K562 (cell line): Measurements from ENCODE around the gene SMC3. TPM values are rescaled to one million over a fixed set of nuclear protein-coding genes. Genes with fewer than 3 reads are reported as not detected.

ENCODE experiments used
- ATAC-seq: fragments of 200-7000 bp; cut with Tn5 transposase; 3 replicates; pipeline ENCODE4 v1.9.1; 2020; ENCODE audit warnings: moderate library complexity
- BruUV-seq: library from RNA; stranded (reverse); fragments of 400-500 nt; replicated peaks from 2 replicates; lab custom pipeline; 2021; lab: Mats Ljungman, UMichigan
- CTCF ChIA-PET: fragments of 300-600 bp; formaldehyde crosslinking; extraction: SDS; loops from one replicate; lab custom pipeline; 2021; ENCODE audit warnings: low intra/inter-chr PET ratio; lab: Yijun Ruan, JAX
- POLR2A ChIA-PET: fragments of 300-600, 350-650 bp; sonication (Branson Sonifier 250); formaldehyde crosslinking; extraction: SDS; loops from one replicate; lab custom pipeline; 2021; ENCODE audit warnings: antibody characterized with exemption, inconsistent platforms; lab: Yijun Ruan, JAX
- DNase-seq, 4 experiments: peaks; one replicate each; pipeline versions ENCODE4 v3.0.0 to v3.0.0-alpha.2; 2011 to 2018; ENCODE audit warnings: low spot score in 3 of 4, mixed read lengths in 3 of 4; ENCODE audit errors: extremely low read depth in 1 of 4
- FAIRE-seq: peaks from 2 replicates; lab custom pipeline; 2011; peaks lifted over from hg19 to GRCh38; lab: Jason Lieb, UNC
- H2AFZ ChIP-seq: 2 replicates; pipeline ENCODE4 v1.6.0; 2011; ENCODE audit warnings: low read depth, low read length, control low read depth, inconsistent platforms
- H3K27ac ChIP-seq: fragments of 200-600 bp; 3 replicates; pipeline ENCODE4 v1.8.0; 2011; ENCODE audit warnings: low read depth, mild to moderate bottlenecking, control low read depth, inconsistent platforms, low read length, moderate library complexity, mixed read lengths; ENCODE audit errors: extremely low read depth
- H3K27me3 ChIP-seq, 2 experiments: fragments of 300-600 bp in 1 of 2; 2 replicates in 1 of 2; 3 replicates in 1 of 2; pipeline versions ENCODE4 v1.6.0 to v1.8.0; 2011; ENCODE audit warnings: inconsistent platforms in 2 of 2, low read length in 2 of 2, mild to moderate bottlenecking in 1 of 2, mixed read lengths in 1 of 2, moderate library complexity in 1 of 2; ENCODE audit not compliant: control insufficient read depth in 2 of 2, insufficient read depth in 2 of 2
- H3K36me3 ChIP-seq: fragments of 300-600 bp; 3 replicates; pipeline ENCODE4 v1.8.0; 2011; ENCODE audit warnings: mild to moderate bottlenecking, low read length, inconsistent platforms; ENCODE audit not compliant: control insufficient read depth, insufficient read depth
- H3K4me1 ChIP-seq, 2 experiments: fragments of 200-600 bp in 1 of 2; replicated peaks in 1 of 2; 2 replicates in 1 of 2; 3 replicates in 1 of 2; pipeline versions ENCODE4 v1.5.1 to v1.8.0; 2011; ENCODE audit warnings: inconsistent platforms in 2 of 2, low read length in 2 of 2, mild to moderate bottlenecking in 1 of 2, mixed read lengths in 1 of 2, moderate library complexity in 1 of 2; ENCODE audit not compliant: control insufficient read depth in 2 of 2, insufficient read depth in 2 of 2
- H3K4me2 ChIP-seq: 2 replicates; pipeline ENCODE4 v1.6.1; 2011; ENCODE audit warnings: low read length, control low read depth, inconsistent platforms, mixed read lengths; ENCODE audit not compliant: insufficient read depth
- H3K4me3 ChIP-seq: fragments of 200-600 bp; sonication (generic), shearing (Covaris generic); 2 replicates; pipeline ENCODE4 v1.5.1; 2016; ENCODE audit warnings: control low read depth, inconsistent platforms
- H3K79me2 ChIP-seq: fragments of 200-600 bp; 3 replicates; pipeline ENCODE4 v1.8.0; 2011; ENCODE audit warnings: low read length, inconsistent platforms; ENCODE audit not compliant: control insufficient read depth, insufficient read depth
- H3K9ac ChIP-seq, 2 experiments: 2 replicates each; pipeline versions ENCODE4 v1.6.0 to v1.6.1; 2011; ENCODE audit warnings: low read depth in 2 of 2, low read length in 2 of 2, control low read depth in 1 of 2, inconsistent platforms in 1 of 2, mild to moderate bottlenecking in 1 of 2, mixed read lengths in 1 of 2; ENCODE audit not compliant: insufficient read depth in 1 of 2
- H3K9me1 ChIP-seq: one replicate; pipeline ENCODE4 v1.6.0; 2011; ENCODE audit warnings: inconsistent platforms, mild to moderate bottlenecking, low read length, moderate library complexity; ENCODE audit not compliant: control insufficient read depth, insufficient read depth
- H3K9me3 ChIP-seq: replicated peaks from 2 replicates; pipeline ENCODE4 v1.5.1; 2011; ENCODE audit warnings: low read depth, low read length, inconsistent platforms; ENCODE audit not compliant: control insufficient read depth, insufficient read depth
- H4K20me1 ChIP-seq: replicated peaks from 2 replicates; pipeline ENCODE4 v1.6.1; 2011; ENCODE audit warnings: low read length, inconsistent platforms, mixed read lengths; ENCODE audit not compliant: control insufficient read depth, insufficient read depth
- CEBPB ChIP-seq: fragments of 450-650 bp; IDR thresholded peaks from 2 replicates; pipeline ENCODE4 v1.6.1; 2016; ENCODE audit warnings: missing genetic modification characterization, missing compliant biosample characterization
- HDAC1 ChIP-seq, 2 experiments: fragments of 450-650 bp; IDR thresholded peaks; 2 replicates each; pipeline ENCODE4 v1.6.1; 2016 to 2017; ENCODE audit warnings: inconsistent platforms in 1 of 2, mild to moderate bottlenecking in 1 of 2, moderate library complexity in 1 of 2
- MXI1 ChIP-seq: IDR thresholded peaks from 2 replicates; pipeline ENCODE4 v1.6.1; 2011; ENCODE audit warnings: low read depth, mild to moderate bottlenecking, improper control_type of control experiment, low read length
- NR2C1 ChIP-seq, 2 experiments: fragments of 450-650 bp; IDR thresholded peaks; 2 replicates each; pipeline ENCODE4 v1.6.1; 2017; ENCODE audit warnings: mild to moderate bottlenecking in 2 of 2, antibody characterized with exemption in 1 of 2, inconsistent platforms in 1 of 2, missing compliant biosample characterization in 1 of 2, missing genetic modification characterization in 1 of 2
- RCOR1 ChIP-seq, 2 experiments: IDR thresholded peaks; 2 replicates each; pipeline ENCODE4 v1.6.1; 2012; ENCODE audit warnings: low read depth in 2 of 2, low read length in 2 of 2, borderline replicate concordance in 1 of 2, improper control_type of control experiment in 1 of 2
- ZNF778 ChIP-seq: fragments of 450-650 bp; formaldehyde crosslinking; IDR thresholded peaks from 2 replicates; pipeline ENCODE4 v1.4.0; 2020; ENCODE audit warnings: mild to moderate bottlenecking, moderate library complexity
- WGBS: fragments of 100-300 bp; shearing (Covaris generic); methylation state at CpG from one replicate; pipeline ENCODE4 v1.1.6; 2016; ENCODE audit warnings: low coverage, mixed read lengths; ENCODE audit not compliant: insufficient coverage; ENCODE audit errors: missing lambda C conversion rate; 5-methylcytosine and 5-hydroxymethylcytosine counted together
- in situ Hi-C: fragments of 300-500 bp; cut with MboI; formaldehyde crosslinking; loops from 4 replicates; pipeline ENCODE4 v1.15.0; 2018; ENCODE audit warnings: inconsistent platforms, mixed read lengths
- intact Hi-C: fragments of 100-400 bp; cut with micrococcal nuclease; formaldehyde crosslinking; loops from 2 replicates; pipeline ENCODE4 v1.14.2; 2022
- polyA plus RNA-seq, 8 experiments: library from polyadenylated mRNA; depleted of rRNA in 4 of 8; stranded (reverse) in 5 of 8; unstranded in 3 of 8; fragments of >200 nt; fragmentation: Nextera tagmentation in 2 of 8; fragmentation: Illumina TruSeq in 1 of 8; extraction: Ambion mirVana in 2 of 8; extraction: Trizol in 1 of 8; gene quantifications; 2 replicates each; pipeline versions ENCODE4 v1.2.1 to v1.2.3, GENCODE V29; 2011 to 2014; ENCODE audit warnings: inconsistent platforms in 1 of 8, missing spikeins in 1 of 8
- total RNA-seq, 7 experiments: library from RNA; depleted of rRNA in 6 of 7; stranded (reverse); fragments of >200 nt in 6 of 7; fragmentation: Illumina TruSeq in 2 of 7; extraction: Trizol in 2 of 7; gene quantifications; 2 replicates each; pipeline versions ENCODE4 v1.2.1 to v1.2.3, GENCODE V29; 2011 to 2021; ENCODE audit warnings: low replicate concordance in 1 of 7
- TF ChIP-seq, protein P1 (sequence below): fragments of 450-650 bp; IDR thresholded peaks from 2 replicates; pipeline ENCODE4 v1.6.1; 2016; ENCODE audit warnings: borderline replicate concordance
- TF ChIP-seq, protein P2 (sequence below): fragments of 450-650 bp; formaldehyde crosslinking; IDR thresholded peaks from 2 replicates; pipeline ENCODE4 v1.4.0; 2020; ENCODE audit warnings: mild to moderate bottlenecking, mixed read lengths

The SMC3 gene
- total and polyA plus RNA-seq, 9 of the 15 experiments (the other 6 are each of a cell fraction or from before 2014, with no cell fraction given) = 21.3 to 62.6 (median 39.3) TPM

DNA sequence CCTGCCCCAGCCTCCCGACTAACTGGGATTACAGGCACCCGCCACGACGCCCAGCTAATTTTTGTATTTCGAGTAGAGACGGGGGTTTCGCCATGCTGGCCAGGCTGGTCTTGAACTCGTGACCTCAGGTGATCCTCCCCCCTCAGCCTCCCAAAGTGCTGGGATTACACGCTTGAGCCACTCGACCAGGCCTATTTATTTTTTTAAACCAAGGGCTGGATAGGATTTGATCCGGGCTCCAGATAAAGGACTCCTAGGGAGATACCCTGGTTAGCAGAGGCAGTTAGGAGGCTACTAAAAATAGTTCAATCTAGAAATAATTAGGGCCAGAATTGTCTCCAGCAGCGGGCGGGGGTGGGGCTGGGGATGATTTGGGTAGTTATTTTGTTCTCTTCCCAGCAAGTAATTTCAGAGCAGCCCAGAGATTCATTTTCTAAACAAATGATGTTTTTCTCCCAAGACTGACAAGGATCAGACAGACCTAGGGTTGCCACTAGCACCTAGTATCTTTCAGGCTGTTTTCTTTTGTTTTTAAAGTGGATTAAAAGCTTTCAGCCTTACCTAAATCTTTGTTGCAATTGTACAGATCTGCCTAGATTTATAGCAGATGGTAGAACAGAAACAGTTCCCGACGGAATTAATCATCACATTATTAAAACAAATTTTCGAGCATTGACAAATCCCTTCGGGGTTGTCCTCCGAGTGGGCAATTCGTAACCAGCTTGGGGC lies 859 bp upstream of the SMC3 start:
- Histone ChIP-seq H3K27me3 (no peaks in the 10 kb centered on the region), H3K9ac (peak overlapping the region; percentile 90 to 98), H3K79me2 (peaks cover 43% of the 10 kb centered on the region), H3K9me1 (no peaks in the 10 kb centered on the region), H3K9me3 (no peaks in the 10 kb centered on the region), H4K20me1 (0 out of 2 replicates have a peak, but pooled peaks cover 2% of the 10 kb centered on the region), H3K4me1 (peaks cover 14 to 21% of the 10 kb centered on the region in 2 experiments; a peak in 4 of 5 replicates), H3K4me3 (peak overlapping the region; percentile 92), H2AFZ (peak overlapping the region; percentile 99), H3K4me2 (peak overlapping the region; percentile 85), H3K27ac (peak overlapping the region; percentile 95), H3K36me3 (peaks cover 19% of the 10 kb centered on the region)
- ChIA-PET CTCF (no interaction called here), POLR2A (interaction anchor here (1.0 to 1.4 kb wide), 2 partner anchors 41 to 49 kb away, joined by 3 to 4 read pairs; no protein-coding TSS in a partner anchor)
- TF ChIP-seq RCOR1 (IDR thresholded peaks at IDR 0.05; ENCODE audit: borderline replicate concordance in 1 of 2, low read depth in 2 of 2, low read length in 2 of 2) = 0 out of 4 replicates have a peak, but pooled peaks of 1 of the 2 experiments have one; percentile 3
- TF ChIP-seq MXI1 = no peak
- TF ChIP-seq NR2C1 (IDR thresholded peaks at IDR 0.05) = 0 out of 2 replicates have a peak, but pooled peaks have one; percentile 2
- TF ChIP-seq NR2C1 (tag; IDR thresholded peaks at IDR 0.05) = no peak
- TF ChIP-seq, protein P1, sequence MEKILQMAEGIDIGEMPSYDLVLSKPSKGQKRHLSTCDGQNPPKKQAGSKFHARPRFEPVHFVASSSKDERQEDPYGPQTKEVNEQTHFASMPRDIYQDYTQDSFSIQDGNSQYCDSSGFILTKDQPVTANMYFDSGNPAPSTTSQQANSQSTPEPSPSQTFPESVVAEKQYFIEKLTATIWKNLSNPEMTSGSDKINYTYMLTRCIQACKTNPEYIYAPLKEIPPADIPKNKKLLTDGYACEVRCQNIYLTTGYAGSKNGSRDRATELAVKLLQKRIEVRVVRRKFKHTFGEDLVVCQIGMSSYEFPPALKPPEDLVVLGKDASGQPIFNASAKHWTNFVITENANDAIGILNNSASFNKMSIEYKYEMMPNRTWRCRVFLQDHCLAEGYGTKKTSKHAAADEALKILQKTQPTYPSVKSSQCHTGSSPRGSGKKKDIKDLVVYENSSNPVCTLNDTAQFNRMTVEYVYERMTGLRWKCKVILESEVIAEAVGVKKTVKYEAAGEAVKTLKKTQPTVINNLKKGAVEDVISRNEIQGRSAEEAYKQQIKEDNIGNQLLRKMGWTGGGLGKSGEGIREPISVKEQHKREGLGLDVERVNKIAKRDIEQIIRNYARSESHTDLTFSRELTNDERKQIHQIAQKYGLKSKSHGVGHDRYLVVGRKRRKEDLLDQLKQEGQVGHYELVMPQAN = 0 out of 2 replicates have a peak, but pooled peaks have one; percentile 26
- TF ChIP-seq HDAC1 (IDR thresholded peaks at IDR 0.05) = 0 out of 4 replicates have a peak, but pooled peaks of 1 of the 2 experiments have one; percentile 14
- TF ChIP-seq CEBPB (tag) = peak; percentile 14; the same call in 1 of the 2 replicates
- no peak for TF ChIP-seq ZNF778 (CRISPR knock-in tag)
- TF ChIP-seq, protein P2, sequence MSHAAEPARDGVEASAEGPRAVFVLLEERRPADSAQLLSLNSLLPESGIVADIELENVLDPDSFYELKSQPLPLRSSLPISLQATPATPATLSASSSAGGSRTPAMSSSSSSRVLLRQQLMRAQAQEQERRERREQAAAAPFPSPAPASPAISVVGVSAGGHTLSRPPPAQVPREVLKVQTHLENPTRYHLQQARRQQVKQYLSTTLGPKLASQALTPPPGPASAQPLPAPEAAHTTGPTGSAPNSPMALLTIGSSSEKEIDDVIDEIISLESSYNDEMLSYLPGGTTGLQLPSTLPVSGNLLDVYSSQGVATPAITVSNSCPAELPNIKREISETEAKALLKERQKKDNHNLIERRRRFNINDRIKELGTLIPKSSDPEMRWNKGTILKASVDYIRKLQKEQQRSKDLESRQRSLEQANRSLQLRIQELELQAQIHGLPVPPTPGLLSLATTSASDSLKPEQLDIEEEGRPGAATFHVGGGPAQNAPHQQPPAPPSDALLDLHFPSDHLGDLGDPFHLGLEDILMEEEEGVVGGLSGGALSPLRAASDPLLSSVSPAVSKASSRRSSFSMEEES (CRISPR knock-in tag) = 0 out of 2 replicates have a peak, but pooled peaks have one; percentile 7
- intact Hi-C loops (no loop called here), in situ Hi-C loops (no loop called here)
- ATAC-seq (no peak), FAIRE-seq (no peak), DNase-seq (peak in 2 of 4 experiments; percentile 11 to 15)
- BruUV-seq = TSS peak; percentile 95
- 10% methylated on average over 14 of the region's 19 CpGs for WGBS
